Activated T-helper 1 cell treated with anti-CD3 and anti-CD28 coated beads, Interleukin-2, amount 50 U/mL, for 16 hours (primary cell): ENCODE results near the gene ASIP.

Experiments used
- DNase-seq, 2 donors: peaks; one replicate each; pipeline ENCODE4 v3.0.0-alpha.2; 2020; ENCODE audit warnings: low read depth in 1 of 2, low spot score in 1 of 2

The ASIP gene

DNA sequence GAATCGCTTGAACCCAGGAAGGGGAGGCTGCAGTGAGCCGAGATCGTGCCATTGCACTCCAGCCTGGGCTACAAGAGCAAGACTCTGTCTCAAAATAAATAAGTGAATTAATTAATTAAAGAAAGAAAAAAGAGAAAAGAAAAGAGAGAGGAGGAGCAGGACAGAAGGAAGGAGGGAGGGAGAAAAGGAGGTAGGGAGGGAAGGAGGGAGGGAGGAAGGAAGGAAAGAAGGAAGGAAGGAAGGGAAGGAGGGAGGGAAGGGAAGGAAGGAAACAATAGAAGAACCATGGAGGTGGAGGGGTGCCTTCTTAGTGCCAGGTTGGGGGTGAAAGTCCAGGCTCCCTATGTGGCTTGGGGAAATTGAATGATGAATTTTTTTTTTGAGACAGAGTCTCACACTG, 68.5 kb downstream of the ASIP start:
- DNase-seq, result no peak

- DNase-seq, result no peak
Observed at GRCh38 chr20:34310481-34311117, 69.4 kb downstream of the ASIP start.

DNA sequence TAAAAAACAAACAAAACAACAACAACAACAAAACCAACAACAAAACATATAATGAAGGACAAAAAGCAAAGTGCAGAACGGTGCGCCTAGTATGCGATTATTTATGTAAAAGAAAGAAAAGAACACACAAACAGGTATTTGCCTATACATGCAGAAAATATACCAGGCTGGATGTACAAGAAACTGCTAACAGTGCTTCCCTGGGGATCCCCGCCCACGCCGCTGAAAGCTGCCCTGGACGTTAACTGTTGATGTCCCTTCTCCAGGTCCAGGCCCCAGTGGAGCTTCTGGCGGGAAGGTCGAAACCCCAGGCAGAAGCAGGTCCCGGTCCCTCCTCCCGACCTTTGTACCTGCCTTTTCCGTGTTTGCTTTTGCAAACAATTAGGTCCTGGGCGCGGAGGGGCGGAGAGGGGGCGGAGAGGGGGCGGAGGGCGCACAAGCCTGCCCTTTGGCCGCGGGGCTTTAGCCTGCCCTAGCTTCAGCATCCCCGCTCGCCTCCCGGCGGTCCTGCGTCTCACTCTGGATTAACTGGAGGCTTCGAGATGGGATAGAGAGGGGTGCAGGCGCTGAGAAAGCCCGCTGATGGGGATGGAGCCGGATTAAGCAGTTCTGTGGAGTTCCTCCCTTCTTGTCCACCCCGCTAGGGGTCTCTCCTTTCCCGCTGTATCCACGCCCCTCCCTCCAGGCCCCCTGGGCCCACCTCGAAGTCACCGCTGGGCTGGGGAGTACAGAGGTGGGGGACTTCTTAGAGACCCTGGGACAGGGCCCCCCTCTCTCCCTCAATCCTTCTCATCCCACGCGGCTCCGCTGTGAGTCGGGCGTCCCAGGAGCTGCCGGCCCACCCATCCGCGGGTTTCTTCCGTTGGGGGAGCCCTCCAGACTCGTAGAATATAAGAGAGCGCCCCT, 70.1 kb downstream of the ASIP start:
- DNase-seq, result no peak

DNA sequence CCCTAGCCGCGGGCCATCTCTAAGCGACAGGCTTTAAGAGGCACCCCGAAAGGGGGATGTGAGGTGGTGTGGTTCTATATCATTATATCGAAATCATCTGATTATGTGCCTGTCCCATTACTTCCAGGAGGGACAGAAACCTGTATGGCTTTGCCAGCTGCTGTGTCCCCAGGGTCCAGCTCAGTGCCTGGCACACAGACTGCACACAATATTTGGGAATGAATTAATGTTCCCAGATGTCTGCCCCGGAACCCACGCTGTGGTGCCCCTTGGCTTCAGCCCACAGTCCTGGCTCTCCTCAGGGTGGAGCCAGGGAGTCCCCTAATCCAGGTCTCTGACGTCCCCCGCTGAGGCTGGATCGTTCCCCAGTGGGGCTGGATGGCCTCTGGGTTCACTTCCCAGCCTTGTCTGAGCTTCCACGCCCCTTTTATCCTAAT, 70.8 kb downstream of the ASIP start:
- no peak for DNase-seq

- DNase-seq, result peak; percentile 71 to 73
Observed at GRCh38 chr20:34312544-34313217, 71.5 kb downstream of the ASIP start.

DNA sequence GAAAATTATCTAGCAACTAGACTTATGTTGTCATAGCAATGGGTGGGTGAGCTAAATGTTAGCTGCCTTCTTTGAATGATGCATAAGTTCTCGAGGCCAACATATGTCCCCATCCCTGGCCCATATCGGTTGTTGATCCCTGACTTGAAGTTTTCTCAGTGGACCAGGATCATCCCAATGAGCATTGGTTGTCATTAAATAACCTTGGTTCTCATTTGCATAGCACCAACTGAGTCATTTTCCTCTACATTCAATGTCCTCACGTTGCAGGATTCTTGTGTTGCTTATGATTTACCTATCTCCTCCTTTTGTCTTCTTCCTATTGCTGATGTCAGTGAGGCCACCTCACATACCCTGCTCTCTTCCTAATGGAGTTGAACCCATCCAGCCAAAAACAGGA, 74.0 kb downstream of the ASIP start:
- DNase-seq, result no peak

- DNase-seq, result no peak
Observed at GRCh38 chr20:34316196-34316814, 75.1 kb downstream of the ASIP start.
